ENCODE measurements around the gene UBAC2.
"Not testable (repeated sequence)": the region's sequence is repeated elsewhere in the genome, so short reads cannot be mapped to it uniquely, and the experiment has no call there.

Gene UBAC2

GRCh38 chr13:99383946-99384345 is 183.3 kb downstream of the UBAC2 start:
- DNase-seq: no peak

- DNase-seq: no peak
Measured at GRCh38 chr13:99384468-99384867, 183.8 kb downstream of the UBAC2 start.

- DNase-seq: no peak
Measured at GRCh38 chr13:99385161-99385560, 184.5 kb downstream of the UBAC2 start.

- no peak for DNase-seq
Measured at GRCh38 chr13:99385940-99386339, 185.3 kb downstream of the UBAC2 start.

- no peak for DNase-seq
Measured at GRCh38 chr13:99386495-99386894, 185.8 kb downstream of the UBAC2 start.

GRCh38 chr13:99386911-99387788 is 186.5 kb downstream of the UBAC2 start:
- no peak for DNase-seq

- DNase-seq: no peak
Measured at GRCh38 chr13:99388334-99388923, 187.8 kb downstream of the UBAC2 start.

GRCh38 chr13:99389094-99389493 is 188.4 kb downstream of the UBAC2 start:
- DNase-seq: not testable (repeated sequence)

- DNase-seq: no peak
Measured at GRCh38 chr13:99389520-99390304, 189.1 kb downstream of the UBAC2 start.

GRCh38 chr13:99390601-99391000 is 189.9 kb downstream of the UBAC2 start:
- no peak for DNase-seq

- DNase-seq: no peak
Measured at GRCh38 chr13:99391781-99392469, 191.3 kb downstream of the UBAC2 start.

- no peak for DNase-seq
Measured at GRCh38 chr13:99392470-99393135, 191.9 kb downstream of the UBAC2 start.

- not testable (repeated sequence) for DNase-seq
Measured at GRCh38 chr13:99393391-99393790, 192.7 kb downstream of the UBAC2 start.

GRCh38 chr13:99393791-99394735 is 193.4 kb downstream of the UBAC2 start:
- DNase-seq: no peak

GRCh38 chr13:99395436-99395835 is 194.8 kb downstream of the UBAC2 start:
- DNase-seq: no peak

- DNase-seq: no peak
Measured at GRCh38 chr13:99396446-99396845, 195.8 kb downstream of the UBAC2 start.

GRCh38 chr13:99398071-99398470 is 197.4 kb downstream of the UBAC2 start:
- DNase-seq: no peak

- no peak for DNase-seq
Measured at GRCh38 chr13:99398916-99399622, 198.4 kb downstream of the UBAC2 start.

GRCh38 chr13:99399623-99399974 is 198.9 kb downstream of the UBAC2 start:
- no peak for DNase-seq

- DNase-seq: no peak
Measured at GRCh38 chr13:99403458-99403971, 202.9 kb downstream of the UBAC2 start.

Measured in NCI-H1092 treated with DMSO at 0.1 percent for 48 hours (cell line).